SK-N-SH treated with all-trans-retinoic acid at 6 μM for 48 hours (cell line): ENCODE data around the gene SBF2.

Source experiments
- ATAC-seq: fragments of 200-7000 bp; cut with Tn5 transposase; 3 replicates; pipeline ENCODE4 v1.9.1; 2020; ENCODE audit warnings: mild to moderate bottlenecking, moderate library complexity
- ARNTL ChIP-seq: fragments of 450-650 bp; formaldehyde crosslinking; IDR thresholded peaks from 2 replicates; pipeline ENCODE4 v1.5.0; 2020; ENCODE audit warnings: low read depth, mild to moderate bottlenecking, moderate library complexity, borderline replicate concordance
- CSDC2 ChIP-seq: fragments of 250-450 bp; sonication (Bioruptor Pico); IDR thresholded peaks from 2 replicates; pipeline ENCODE4 v1.5.0; 2020; ENCODE audit warnings: mild to moderate bottlenecking, moderate library complexity
- ESRRG ChIP-seq: fragments of 250-450 bp; sonication (Bioruptor Pico); IDR thresholded peaks from 2 replicates; pipeline ENCODE4 v1.6.1; 2021; ENCODE audit warnings: mild to moderate bottlenecking
- GLIS3 ChIP-seq: fragments of 250-450 bp; sonication (Bioruptor Pico); IDR thresholded peaks from 2 replicates; pipeline ENCODE4 v1.5.0; 2020; ENCODE audit warnings: mild to moderate bottlenecking, moderate library complexity
- OSR1 ChIP-seq: fragments of 250-450 bp; sonication (Bioruptor Pico); IDR thresholded peaks from 2 replicates; pipeline ENCODE4 v1.8.0; 2022; ENCODE audit warnings: moderate library complexity, mild to moderate bottlenecking, inconsistent platforms
- PPARA ChIP-seq: fragments of 250-450 bp; sonication (Bioruptor Pico); IDR thresholded peaks from 2 replicates; pipeline ENCODE4 v1.5.0; 2020; ENCODE audit warnings: mild to moderate bottlenecking, borderline replicate concordance
- RARB ChIP-seq: fragments of 250-450 bp; sonication (Bioruptor Pico); IDR thresholded peaks from 2 replicates; pipeline ENCODE4 v1.8.0; 2021; ENCODE audit warnings: mild to moderate bottlenecking, moderate library complexity
- SNAI2 ChIP-seq: fragments of 250-450 bp; sonication (Bioruptor Pico); IDR thresholded peaks from 2 replicates; pipeline ENCODE4 v1.5.0; 2020; ENCODE audit warnings: mild to moderate bottlenecking, moderate library complexity
- TCF4 ChIP-seq: fragments of 250-450 bp; sonication (Bioruptor Pico); IDR thresholded peaks from 2 replicates; pipeline ENCODE4 v1.8.0; 2021; ENCODE audit warnings: mild to moderate bottlenecking, moderate library complexity, borderline replicate concordance
- TOX ChIP-seq: fragments of 250-450 bp; sonication (Bioruptor Pico); IDR thresholded peaks from 2 replicates; pipeline ENCODE4 v1.8.0; 2021; ENCODE audit warnings: mild to moderate bottlenecking, moderate library complexity, borderline replicate concordance
- ZFP3 ChIP-seq: fragments of 250-450 bp; sonication (Bioruptor Pico); IDR thresholded peaks from 2 replicates; pipeline ENCODE4 v1.5.0; 2020; ENCODE audit warnings: mild to moderate bottlenecking, moderate library complexity
- ZNF565 ChIP-seq: fragments of 450-650 bp; formaldehyde crosslinking; conservative IDR thresholded peaks from 2 replicates; pipeline ENCODE4 v1.5.0; 2020; ENCODE audit warnings: low read depth, mild to moderate bottlenecking, moderate library complexity
- ZNF70 ChIP-seq: fragments of 450-650 bp; formaldehyde crosslinking; IDR thresholded peaks from 2 replicates; pipeline ENCODE4 v1.5.0; 2020; ENCODE audit warnings: mild to moderate bottlenecking, moderate library complexity
- ZNF8 ChIP-seq: fragments of 450-650 bp; formaldehyde crosslinking; IDR thresholded peaks from 2 replicates; pipeline ENCODE4 v1.5.0; 2020; ENCODE audit warnings: mild to moderate bottlenecking, moderate library complexity
- TF ChIP-seq, protein P1 (sequence below): fragments of 250-450 bp; sonication (Bioruptor Pico); IDR thresholded peaks from 2 replicates; pipeline ENCODE4 v1.8.0; 2021; ENCODE audit warnings: low read depth, mild to moderate bottlenecking, moderate library complexity, borderline replicate concordance
- TF ChIP-seq, protein P2 (sequence below): fragments of 250-450 bp; sonication (Bioruptor Pico); IDR thresholded peaks from 2 replicates; pipeline ENCODE4 v1.5.1; 2021; ENCODE audit warnings: mild to moderate bottlenecking, moderate library complexity
- TF ChIP-seq, protein P3 (sequence below): fragments of 250-450 bp; sonication (Bioruptor Pico); IDR thresholded peaks from 2 replicates; pipeline ENCODE4 v1.5.0; 2020; ENCODE audit warnings: mild to moderate bottlenecking, moderate library complexity
- TF ChIP-seq, protein P4 (sequence below): fragments of 250-450 bp; sonication (Bioruptor Pico); IDR thresholded peaks from 2 replicates; pipeline ENCODE4 v1.8.0; 2020; ENCODE audit warnings: mild to moderate bottlenecking, moderate library complexity, borderline replicate concordance
- TF ChIP-seq, protein P5 (sequence below): fragments of 250-450 bp; sonication (Bioruptor Pico); IDR thresholded peaks from 2 replicates; pipeline ENCODE4 v1.5.1; 2020; ENCODE audit warnings: low read depth, mild to moderate bottlenecking, moderate library complexity

Gene SBF2

DNA sequence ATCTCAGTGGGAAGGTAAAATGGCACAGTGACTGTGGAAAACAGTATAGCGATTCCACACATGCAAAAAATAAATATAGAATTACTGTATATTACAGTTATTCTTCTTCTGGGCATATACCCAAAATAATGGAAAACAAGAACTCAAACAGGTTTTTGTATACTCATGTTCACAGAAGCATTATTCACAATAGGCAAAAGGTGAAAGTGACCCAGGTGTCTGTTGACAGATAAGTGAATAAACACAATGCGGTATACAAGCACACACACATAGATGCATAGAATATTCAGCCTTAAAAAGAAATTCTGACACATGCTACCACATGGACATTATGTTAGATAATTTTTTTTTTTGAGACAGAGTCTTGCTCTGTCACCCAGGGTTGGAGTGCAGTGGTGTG, 397.1 kb downstream of the SBF2 start:
- ATAC-seq: no peak
- TF ChIP-seq ZFP3 (no peak), ESRRG (CRISPR knock-in tag) (no peak), SNAI2 (CRISPR knock-in tag) (no peak), GLIS3 (CRISPR knock-in tag) (no peak), RARB (CRISPR knock-in tag) (no peak), TCF4 (CRISPR knock-in tag) (no peak)
- TF ChIP-seq, protein P1, sequence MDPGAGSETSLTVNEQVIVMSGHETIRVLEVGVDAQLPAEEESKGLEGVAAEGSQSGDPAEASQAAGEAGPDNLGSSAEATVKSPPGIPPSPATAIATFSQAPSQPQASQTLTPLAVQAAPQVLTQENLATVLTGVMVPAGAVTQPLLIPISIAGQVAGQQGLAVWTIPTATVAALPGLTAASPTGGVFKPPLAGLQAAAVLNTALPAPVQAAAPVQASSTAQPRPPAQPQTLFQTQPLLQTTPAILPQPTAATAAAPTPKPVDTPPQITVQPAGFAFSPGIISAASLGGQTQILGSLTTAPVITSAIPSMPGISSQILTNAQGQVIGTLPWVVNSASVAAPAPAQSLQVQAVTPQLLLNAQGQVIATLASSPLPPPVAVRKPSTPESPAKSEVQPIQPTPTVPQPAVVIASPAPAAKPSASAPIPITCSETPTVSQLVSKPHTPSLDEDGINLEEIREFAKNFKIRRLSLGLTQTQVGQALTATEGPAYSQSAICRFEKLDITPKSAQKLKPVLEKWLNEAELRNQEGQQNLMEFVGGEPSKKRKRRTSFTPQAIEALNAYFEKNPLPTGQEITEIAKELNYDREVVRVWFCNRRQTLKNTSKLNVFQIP (CRISPR knock-in tag): no peak

DNA sequence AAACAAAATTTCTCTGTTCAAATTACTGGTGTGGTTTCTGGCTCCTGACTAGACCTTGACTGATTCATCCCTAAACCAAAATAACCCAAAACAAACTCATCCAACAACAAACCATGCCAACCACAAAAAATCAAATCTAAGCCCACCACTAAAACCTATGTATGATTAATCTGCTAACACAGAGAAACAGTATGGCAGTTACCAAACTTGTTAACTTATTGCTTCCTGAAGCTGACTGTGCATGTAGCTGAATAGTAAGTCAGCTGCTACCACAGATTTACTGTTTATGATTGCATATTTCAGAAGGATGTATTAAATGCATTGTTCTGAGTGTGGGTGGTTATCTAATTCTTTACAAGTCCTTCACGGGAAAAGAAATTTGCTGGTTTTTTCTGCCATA, 399.0 kb downstream of the SBF2 start:
- no peak for ATAC-seq
- TF ChIP-seq ZNF565 (CRISPR knock-in tag): no peak
- no peak for TF ChIP-seq GLIS3 (CRISPR knock-in tag)
- TF ChIP-seq, protein P2, sequence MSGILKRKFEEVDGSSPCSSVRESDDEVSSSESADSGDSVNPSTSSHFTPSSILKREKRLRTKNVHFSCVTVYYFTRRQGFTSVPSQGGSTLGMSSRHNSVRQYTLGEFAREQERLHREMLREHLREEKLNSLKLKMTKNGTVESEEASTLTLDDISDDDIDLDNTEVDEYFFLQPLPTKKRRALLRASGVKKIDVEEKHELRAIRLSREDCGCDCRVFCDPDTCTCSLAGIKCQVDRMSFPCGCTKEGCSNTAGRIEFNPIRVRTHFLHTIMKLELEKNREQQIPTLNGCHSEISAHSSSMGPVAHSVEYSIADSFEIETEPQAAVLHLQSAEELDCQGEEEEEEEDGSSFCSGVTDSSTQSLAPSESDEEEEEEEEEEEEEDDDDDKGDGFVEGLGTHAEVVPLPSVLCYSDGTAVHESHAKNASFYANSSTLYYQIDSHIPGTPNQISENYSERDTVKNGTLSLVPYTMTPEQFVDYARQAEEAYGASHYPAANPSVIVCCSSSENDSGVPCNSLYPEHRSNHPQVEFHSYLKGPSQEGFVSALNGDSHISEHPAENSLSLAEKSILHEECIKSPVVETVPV (CRISPR knock-in tag): no peak
- TF ChIP-seq TOX: no peak
- no peak for TF ChIP-seq ZNF8
- no peak for TF ChIP-seq PPARA
- TF ChIP-seq CSDC2 (CRISPR knock-in tag): no peak
- TF ChIP-seq, protein P3, sequence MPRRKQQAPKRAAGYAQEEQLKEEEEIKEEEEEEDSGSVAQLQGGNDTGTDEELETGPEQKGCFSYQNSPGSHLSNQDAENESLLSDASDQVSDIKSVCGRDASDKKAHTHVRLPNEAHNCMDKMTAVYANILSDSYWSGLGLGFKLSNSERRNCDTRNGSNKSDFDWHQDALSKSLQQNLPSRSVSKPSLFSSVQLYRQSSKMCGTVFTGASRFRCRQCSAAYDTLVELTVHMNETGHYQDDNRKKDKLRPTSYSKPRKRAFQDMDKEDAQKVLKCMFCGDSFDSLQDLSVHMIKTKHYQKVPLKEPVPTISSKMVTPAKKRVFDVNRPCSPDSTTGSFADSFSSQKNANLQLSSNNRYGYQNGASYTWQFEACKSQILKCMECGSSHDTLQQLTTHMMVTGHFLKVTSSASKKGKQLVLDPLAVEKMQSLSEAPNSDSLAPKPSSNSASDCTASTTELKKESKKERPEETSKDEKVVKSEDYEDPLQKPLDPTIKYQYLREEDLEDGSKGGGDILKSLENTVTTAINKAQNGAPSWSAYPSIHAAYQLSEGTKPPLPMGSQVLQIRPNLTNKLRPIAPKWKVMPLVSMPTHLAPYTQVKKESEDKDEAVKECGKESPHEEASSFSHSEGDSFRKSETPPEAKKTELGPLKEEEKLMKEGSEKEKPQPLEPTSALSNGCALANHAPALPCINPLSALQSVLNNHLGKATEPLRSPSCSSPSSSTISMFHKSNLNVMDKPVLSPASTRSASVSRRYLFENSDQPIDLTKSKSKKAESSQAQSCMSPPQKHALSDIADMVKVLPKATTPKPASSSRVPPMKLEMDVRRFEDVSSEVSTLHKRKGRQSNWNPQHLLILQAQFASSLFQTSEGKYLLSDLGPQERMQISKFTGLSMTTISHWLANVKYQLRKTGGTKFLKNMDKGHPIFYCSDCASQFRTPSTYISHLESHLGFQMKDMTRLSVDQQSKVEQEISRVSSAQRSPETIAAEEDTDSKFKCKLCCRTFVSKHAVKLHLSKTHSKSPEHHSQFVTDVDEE (CRISPR knock-in tag): no peak

DNA sequence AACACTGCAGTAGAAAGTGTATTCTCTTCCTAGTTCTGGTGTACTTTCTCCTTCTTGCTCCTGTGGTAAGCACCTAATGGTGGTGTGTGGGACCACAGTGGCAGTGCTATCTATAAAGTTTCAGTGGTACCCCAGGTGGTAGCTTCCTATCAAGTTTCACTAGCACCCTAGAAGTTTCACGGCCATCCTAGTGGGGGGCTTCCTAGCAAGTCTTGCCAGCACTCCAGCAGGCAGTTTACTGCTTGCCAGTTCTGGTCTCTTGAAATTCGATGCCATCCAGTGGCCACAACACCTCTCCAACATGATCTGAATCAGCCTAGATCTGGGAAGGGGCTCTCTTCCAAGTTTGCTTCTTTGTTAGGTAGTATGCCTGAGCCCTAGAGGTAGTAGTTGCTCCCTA, 400.5 kb downstream of the SBF2 start:
- TF ChIP-seq ZNF70 (CRISPR knock-in tag) (no peak), ZFP3 (no peak), ESRRG (CRISPR knock-in tag) (no peak), ZNF565 (CRISPR knock-in tag) (no peak), PPARA (no peak), TCF4 (CRISPR knock-in tag) (no peak), SNAI2 (CRISPR knock-in tag) (no peak), GLIS3 (CRISPR knock-in tag) (no peak), CSDC2 (CRISPR knock-in tag) (no peak), ARNTL (CRISPR knock-in tag) (no peak), RARB (CRISPR knock-in tag) (no peak), OSR1 (CRISPR knock-in tag) (no peak)
- TF ChIP-seq, protein P4, sequence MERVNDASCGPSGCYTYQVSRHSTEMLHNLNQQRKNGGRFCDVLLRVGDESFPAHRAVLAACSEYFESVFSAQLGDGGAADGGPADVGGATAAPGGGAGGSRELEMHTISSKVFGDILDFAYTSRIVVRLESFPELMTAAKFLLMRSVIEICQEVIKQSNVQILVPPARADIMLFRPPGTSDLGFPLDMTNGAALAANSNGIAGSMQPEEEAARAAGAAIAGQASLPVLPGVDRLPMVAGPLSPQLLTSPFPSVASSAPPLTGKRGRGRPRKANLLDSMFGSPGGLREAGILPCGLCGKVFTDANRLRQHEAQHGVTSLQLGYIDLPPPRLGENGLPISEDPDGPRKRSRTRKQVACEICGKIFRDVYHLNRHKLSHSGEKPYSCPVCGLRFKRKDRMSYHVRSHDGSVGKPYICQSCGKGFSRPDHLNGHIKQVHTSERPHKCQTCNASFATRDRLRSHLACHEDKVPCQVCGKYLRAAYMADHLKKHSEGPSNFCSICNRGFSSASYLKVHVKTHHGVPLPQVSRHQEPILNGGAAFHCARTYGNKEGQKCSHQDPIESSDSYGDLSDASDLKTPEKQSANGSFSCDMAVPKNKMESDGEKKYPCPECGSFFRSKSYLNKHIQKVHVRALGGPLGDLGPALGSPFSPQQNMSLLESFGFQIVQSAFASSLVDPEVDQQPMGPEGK (CRISPR knock-in tag): no peak
- TF ChIP-seq, protein P1 (CRISPR knock-in tag): no peak
- TF ChIP-seq, protein P5, sequence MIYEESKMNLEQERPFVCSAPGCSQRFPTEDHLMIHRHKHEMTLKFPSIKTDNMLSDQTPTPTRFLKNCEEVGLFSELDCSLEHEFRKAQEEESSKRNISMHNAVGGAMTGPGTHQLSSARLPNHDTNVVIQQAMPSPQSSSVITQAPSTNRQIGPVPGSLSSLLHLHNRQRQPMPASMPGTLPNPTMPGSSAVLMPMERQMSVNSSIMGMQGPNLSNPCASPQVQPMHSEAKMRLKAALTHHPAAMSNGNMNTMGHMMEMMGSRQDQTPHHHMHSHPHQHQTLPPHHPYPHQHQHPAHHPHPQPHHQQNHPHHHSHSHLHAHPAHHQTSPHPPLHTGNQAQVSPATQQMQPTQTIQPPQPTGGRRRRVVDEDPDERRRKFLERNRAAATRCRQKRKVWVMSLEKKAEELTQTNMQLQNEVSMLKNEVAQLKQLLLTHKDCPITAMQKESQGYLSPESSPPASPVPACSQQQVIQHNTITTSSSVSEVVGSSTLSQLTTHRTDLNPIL (CRISPR knock-in tag): no peak
- ATAC-seq: no peak
